A673 (cell line): Measurements from ENCODE around the gene SPEF2. TPM values are rescaled to one million over a fixed set of nuclear protein-coding genes. Genes with fewer than 3 reads are reported as not detected.

ENCODE experiments used
- BruUV-seq: library from RNA; stranded (reverse); fragments of 400-500 nt; replicated peaks from 2 replicates; lab custom pipeline; 2021; lab: Mats Ljungman, UMichigan
- CTCF ChIA-PET: fragments of 300-600 bp; sonication (Branson Sonifier 250); formaldehyde crosslinking; loops from one replicate; lab custom pipeline; 2022; ENCODE audit warnings: antibody characterized with exemption; lab: Charles Lee
- POLR2A ChIA-PET: fragments of 300-600 bp; sonication (Branson Sonifier 250); formaldehyde crosslinking; loops from one replicate; lab custom pipeline; 2022; ENCODE audit warnings: antibody characterized with exemption; ENCODE audit not compliant: low non-redundant PET; lab: Charles Lee
- DNase-seq: peaks from one replicate; pipeline ENCODE4 v3.0.0-alpha.2; 2015; ENCODE audit warnings: low spot score
- H3K27ac ChIP-seq: fragments of 200-600 bp; sonication (generic); 2 replicates; pipeline ENCODE4 v1.5.1; 2016; ENCODE audit warnings: mixed run types, low read depth, mild to moderate bottlenecking, mixed read lengths, antibody characterized with exemption, low read length; ENCODE audit not compliant: poor library complexity, severe bottlenecking
- H3K27me3 ChIP-seq: fragments of 200-600 bp; sonication (generic); replicated peaks from 2 replicates; pipeline ENCODE4 v1.6.1; 2017; ENCODE audit warnings: mixed run types, low read depth, mild to moderate bottlenecking, mixed read lengths, antibody characterized with exemption, low read length; ENCODE audit not compliant: insufficient read depth, poor library complexity
- H3K36me3 ChIP-seq: fragments of 200-600 bp; sonication (generic); 2 replicates; pipeline ENCODE4 v1.6.1; 2016; ENCODE audit warnings: mixed run types, mild to moderate bottlenecking, mixed read lengths, antibody characterized with exemption, low read length; ENCODE audit not compliant: insufficient read depth, poor library complexity, severe bottlenecking
- H3K4me1 ChIP-seq: fragments of 200-600 bp; sonication (generic); 2 replicates; pipeline ENCODE4 v1.6.1; 2017; ENCODE audit warnings: mixed run types, mild to moderate bottlenecking, mixed read lengths, antibody characterized with exemption, low read length; ENCODE audit not compliant: insufficient read depth, poor library complexity, severe bottlenecking
- H3K4me3 ChIP-seq: fragments of 200-600 bp; sonication (generic); 2 replicates; pipeline ENCODE4 v1.5.1; 2016; ENCODE audit warnings: low read depth, mixed run types, mild to moderate bottlenecking, mixed read lengths, low read length; ENCODE audit not compliant: poor library complexity, severe bottlenecking
- H3K9me3 ChIP-seq: fragments of 200-600 bp; sonication (generic); 2 replicates; pipeline ENCODE4 v1.6.1; 2016; ENCODE audit warnings: mixed run types, low read depth, mild to moderate bottlenecking, mixed read lengths, antibody characterized with exemption, low read length; ENCODE audit not compliant: poor library complexity, severe bottlenecking
- EZH2 ChIP-seq: fragments of 200-600 bp; sonication (generic); IDR thresholded peaks from 2 replicates; pipeline ENCODE4 v1.6.1; 2017; ENCODE audit warnings: borderline replicate concordance, low read depth, mild to moderate bottlenecking, mixed read lengths, antibody characterized with exemption, low read length; ENCODE audit not compliant: poor library complexity, severe bottlenecking
- intact Hi-C: fragments of 100-400 bp; cut with micrococcal nuclease; formaldehyde crosslinking; loops from one replicate; pipeline ENCODE4 v1.10.0; 2022; ENCODE audit not compliant: unreplicated experiment
- total RNA-seq: library from RNA; stranded (reverse); gene quantifications from 2 replicates; pipeline ENCODE4 v1.2.3, GENCODE V29; 2021
- TF ChIP-seq, protein P1 (sequence below): fragments of 300-800, 200-600 bp; sonication (generic); conservative IDR thresholded peaks from 2 replicates; pipeline ENCODE4 v1.5.1; 2017; ENCODE audit warnings: low read depth, mild to moderate bottlenecking, antibody characterized with exemption, low read length, moderate library complexity, mixed read lengths

SPEF2 gene
- total RNA-seq, 1 experiment from 2014 or later, result 1.5 TPM

DNA sequence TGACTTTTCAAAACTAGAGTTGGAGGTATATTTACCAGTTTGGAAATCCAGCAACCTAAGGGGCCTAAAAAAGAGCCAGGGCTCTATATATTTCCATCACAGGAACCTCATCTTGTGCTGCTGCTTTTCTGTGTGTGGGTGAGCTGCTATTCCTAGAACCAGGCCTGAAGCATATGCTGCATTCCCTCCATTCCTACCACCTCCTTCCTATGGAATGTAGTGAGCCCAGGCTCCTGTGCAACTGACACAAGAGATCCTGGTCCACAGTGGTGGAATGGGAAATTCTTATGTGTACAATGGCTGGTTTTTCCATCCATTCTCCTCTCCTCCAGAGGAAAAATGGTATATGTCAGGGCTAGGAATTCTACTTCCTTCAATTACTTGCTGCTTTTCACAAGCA, 39.1 kb downstream of the SPEF2 start:
- CTCF ChIA-PET, result no interaction called here
- intact Hi-C loops, result no loop called here

DNA sequence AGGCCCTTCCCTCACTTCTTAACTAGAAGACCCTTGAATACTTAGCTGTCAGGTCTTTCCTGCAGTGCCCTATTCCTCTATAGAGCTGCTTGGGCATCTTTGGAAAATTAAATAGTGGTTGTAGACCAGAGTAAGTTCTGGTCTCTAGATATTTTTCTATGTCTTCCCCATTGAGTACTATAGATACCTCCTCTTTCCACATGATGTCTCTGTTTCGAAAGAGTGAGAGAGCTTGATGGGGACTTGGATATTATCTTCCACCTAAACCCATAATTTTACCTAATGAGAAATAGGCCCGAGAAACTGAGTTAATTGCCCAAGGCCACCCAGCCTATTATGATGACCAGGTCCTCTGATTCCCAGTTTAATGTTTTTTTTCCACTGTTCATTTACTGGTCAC, 40.2 kb downstream of the SPEF2 start:
- no peak for DNase-seq
- CTCF ChIA-PET, result interaction anchor here (1.8 kb wide), 1 partner anchor 268 kb away, joined by 4 read pairs; no protein-coding TSS in a partner anchor
- TF ChIP-seq EZH2, result no peak
- TF ChIP-seq, protein P1, sequence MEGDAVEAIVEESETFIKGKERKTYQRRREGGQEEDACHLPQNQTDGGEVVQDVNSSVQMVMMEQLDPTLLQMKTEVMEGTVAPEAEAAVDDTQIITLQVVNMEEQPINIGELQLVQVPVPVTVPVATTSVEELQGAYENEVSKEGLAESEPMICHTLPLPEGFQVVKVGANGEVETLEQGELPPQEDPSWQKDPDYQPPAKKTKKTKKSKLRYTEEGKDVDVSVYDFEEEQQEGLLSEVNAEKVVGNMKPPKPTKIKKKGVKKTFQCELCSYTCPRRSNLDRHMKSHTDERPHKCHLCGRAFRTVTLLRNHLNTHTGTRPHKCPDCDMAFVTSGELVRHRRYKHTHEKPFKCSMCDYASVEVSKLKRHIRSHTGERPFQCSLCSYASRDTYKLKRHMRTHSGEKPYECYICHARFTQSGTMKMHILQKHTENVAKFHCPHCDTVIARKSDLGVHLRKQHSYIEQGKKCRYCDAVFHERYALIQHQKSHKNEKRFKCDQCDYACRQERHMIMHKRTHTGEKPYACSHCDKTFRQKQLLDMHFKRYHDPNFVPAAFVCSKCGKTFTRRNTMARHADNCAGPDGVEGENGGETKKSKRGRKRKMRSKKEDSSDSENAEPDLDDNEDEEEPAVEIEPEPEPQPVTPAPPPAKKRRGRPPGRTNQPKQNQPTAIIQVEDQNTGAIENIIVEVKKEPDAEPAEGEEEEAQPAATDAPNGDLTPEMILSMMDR, result no peak; the same call in 1 of the 2 replicates
- Histone ChIP-seq H3K36me3 (no peaks in the 10 kb centered on the region), H3K4me1 (peaks cover 16% of the 10 kb centered on the region), H3K27me3 (no peaks in the 10 kb centered on the region), H3K27ac (no peak overlapping the region), H3K9me3 (no peaks in the 10 kb centered on the region), H3K4me3 (no peak overlapping the region)
- POLR2A ChIA-PET, result no interaction called here
- no TSS peak for BruUV-seq
- intact Hi-C loops, result no loop called here

More for the DNA sequence above, 39.1 kb downstream of the SPEF2 start:
- POLR2A ChIA-PET, result no interaction called here
- Histone ChIP-seq H3K4me1 (peaks cover 16% of the 10 kb centered on the region), H3K9me3 (no peaks in the 10 kb centered on the region), H3K36me3 (no peaks in the 10 kb centered on the region), H3K27me3 (no peaks in the 10 kb centered on the region), H3K27ac (no peak overlapping the region), H3K4me3 (no peak overlapping the region)
- DNase-seq, result no peak
- no TSS peak for BruUV-seq
- TF ChIP-seq EZH2, result no peak
- TF ChIP-seq, protein P1, result no peak

DNA sequence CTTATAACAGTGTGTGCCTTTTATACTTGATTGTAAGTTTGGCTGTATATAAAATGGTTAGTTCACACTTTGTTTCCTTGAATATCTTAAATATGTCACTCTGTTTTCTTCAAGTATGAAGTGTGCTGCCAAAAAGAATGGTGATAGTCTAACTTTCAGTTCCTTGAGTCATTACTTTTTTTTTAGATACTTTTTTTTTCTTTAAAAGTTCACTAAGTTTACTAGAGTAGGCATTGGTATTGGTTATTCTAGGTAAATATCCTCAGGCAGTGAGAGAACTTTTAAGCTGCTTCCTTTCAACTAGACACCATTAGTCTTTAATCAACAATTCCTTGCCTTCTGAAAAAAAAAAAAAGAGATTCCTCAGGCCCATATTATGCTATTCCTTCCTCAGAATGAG, 41.9 kb downstream of the SPEF2 start:
- no peak for DNase-seq
- no TSS peak for BruUV-seq
- Histone ChIP-seq H3K4me3 (peak overlapping the region; percentile 18), H3K36me3 (no peaks in the 10 kb centered on the region), H3K4me1 (peaks cover 22% of the 10 kb centered on the region), H3K27ac (no peak overlapping the region), H3K9me3 (no peaks in the 10 kb centered on the region), H3K27me3 (no peaks in the 10 kb centered on the region)
- no peak for TF ChIP-seq EZH2
- TF ChIP-seq, protein P1, result no peak
- ChIA-PET CTCF (interaction anchor here (1.8 kb wide), 1 partner anchor 267 kb away, joined by 4 read pairs; no protein-coding TSS in a partner anchor), POLR2A (no interaction called here)
- intact Hi-C loops, result no loop called here
